Osteocyte (in vitro differentiated cells): ENCODE results near the gene ZNF35. TPM values are rescaled to one million over a fixed set of nuclear protein-coding genes. Genes with fewer than 3 reads are reported as not detected.
"Not testable (repeated sequence)": the region's sequence is repeated elsewhere in the genome, so short reads cannot be mapped to it uniquely, and the experiment has no call there.

ENCODE experiments used
- DNase-seq: peaks from one replicate; pipeline ENCODE4 v3.0.0; 2021; ENCODE audit warnings: mixed read lengths; ENCODE audit not compliant: unreplicated experiment; ENCODE audit errors: extremely low spot score
- H3K27ac Mint-ChIP-seq: one replicate; pipeline ENCODE4 v1.8.0; 2021; ENCODE audit warnings: mild to moderate bottlenecking, mixed read lengths; ENCODE audit not compliant: unreplicated experiment
- H3K27me3 Mint-ChIP-seq: one replicate; pipeline ENCODE4 v1.8.0; 2021; ENCODE audit warnings: mixed read lengths; ENCODE audit not compliant: unreplicated experiment
- H3K36me3 Mint-ChIP-seq: one replicate; pipeline ENCODE4 v1.8.0; 2021; ENCODE audit warnings: mixed read lengths; ENCODE audit not compliant: unreplicated experiment
- H3K4me1 Mint-ChIP-seq: one replicate; pipeline ENCODE4 v1.8.0; 2021; ENCODE audit warnings: mixed read lengths; ENCODE audit not compliant: unreplicated experiment
- H3K4me3 Mint-ChIP-seq: one replicate; pipeline ENCODE4 v1.8.0; 2021; ENCODE audit warnings: mild to moderate bottlenecking, moderate library complexity, mixed read lengths; ENCODE audit not compliant: unreplicated experiment
- H3K9me3 Mint-ChIP-seq: one replicate; pipeline ENCODE4 v1.8.0; 2021; ENCODE audit warnings: mixed read lengths; ENCODE audit not compliant: unreplicated experiment
- total RNA-seq: library from RNA; stranded (reverse); gene quantifications from 2 replicates; pipeline ENCODE4 v1.2.1, GENCODE V29; 2021
- TF ChIP-seq, protein P1 (sequence below): fragments of 200-600 bp; sonication (generic); IDR thresholded peaks from 2 replicates; pipeline ENCODE4 v1.5.0; 2021; ENCODE audit warnings: antibody characterized with exemption, mild to moderate bottlenecking, moderate library complexity

The ZNF35 gene
- total RNA-seq, 1 donor from 2014 or later: 13.9 TPM

GRCh38 chr3:44666346-44666745 lies 17.8 kb downstream of the ZNF35 start:
- no peak for DNase-seq
- H3K4me1 Mint-ChIP-seq: no peaks in the 10 kb centered on the region
- H3K27me3 Mint-ChIP-seq: no peaks in the 10 kb centered on the region
- no peak overlapping the region for H3K27ac Mint-ChIP-seq
- H3K9me3 Mint-ChIP-seq: peaks cover 16% of the 10 kb centered on the region
- H3K36me3 Mint-ChIP-seq: peaks cover 15% of the 10 kb centered on the region
- TF ChIP-seq, protein P1, sequence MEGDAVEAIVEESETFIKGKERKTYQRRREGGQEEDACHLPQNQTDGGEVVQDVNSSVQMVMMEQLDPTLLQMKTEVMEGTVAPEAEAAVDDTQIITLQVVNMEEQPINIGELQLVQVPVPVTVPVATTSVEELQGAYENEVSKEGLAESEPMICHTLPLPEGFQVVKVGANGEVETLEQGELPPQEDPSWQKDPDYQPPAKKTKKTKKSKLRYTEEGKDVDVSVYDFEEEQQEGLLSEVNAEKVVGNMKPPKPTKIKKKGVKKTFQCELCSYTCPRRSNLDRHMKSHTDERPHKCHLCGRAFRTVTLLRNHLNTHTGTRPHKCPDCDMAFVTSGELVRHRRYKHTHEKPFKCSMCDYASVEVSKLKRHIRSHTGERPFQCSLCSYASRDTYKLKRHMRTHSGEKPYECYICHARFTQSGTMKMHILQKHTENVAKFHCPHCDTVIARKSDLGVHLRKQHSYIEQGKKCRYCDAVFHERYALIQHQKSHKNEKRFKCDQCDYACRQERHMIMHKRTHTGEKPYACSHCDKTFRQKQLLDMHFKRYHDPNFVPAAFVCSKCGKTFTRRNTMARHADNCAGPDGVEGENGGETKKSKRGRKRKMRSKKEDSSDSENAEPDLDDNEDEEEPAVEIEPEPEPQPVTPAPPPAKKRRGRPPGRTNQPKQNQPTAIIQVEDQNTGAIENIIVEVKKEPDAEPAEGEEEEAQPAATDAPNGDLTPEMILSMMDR: no peak
- H3K4me3 Mint-ChIP-seq: no peak overlapping the region

DNA sequence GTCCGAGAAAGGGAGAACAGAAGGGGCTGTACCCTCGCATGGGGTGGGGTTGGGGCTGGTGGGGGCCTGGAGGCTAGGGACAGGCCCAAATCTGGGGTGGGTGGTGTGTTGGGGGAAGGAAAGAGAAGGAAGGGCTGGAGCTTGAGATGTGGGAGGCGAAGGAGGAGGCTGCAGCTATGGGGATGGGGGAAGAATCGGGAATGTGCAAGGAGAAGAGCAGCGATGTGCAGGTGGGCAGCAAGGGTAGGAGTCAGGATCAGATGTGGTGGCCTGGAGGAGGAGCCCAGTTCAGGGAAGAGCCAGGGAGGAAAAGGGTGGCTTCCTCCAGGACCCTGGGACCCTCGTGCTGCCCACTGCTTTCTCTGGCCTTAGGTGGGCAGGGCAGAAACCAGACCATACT lies 21.2 kb downstream of the ZNF35 start:
- H3K27me3 Mint-ChIP-seq: no peaks in the 10 kb centered on the region
- H3K36me3 Mint-ChIP-seq: peaks cover 8% of the 10 kb centered on the region
- DNase-seq: no peak
- H3K4me3 Mint-ChIP-seq: no peak overlapping the region
- H3K27ac Mint-ChIP-seq: no peak overlapping the region
- no peaks in the 10 kb centered on the region for H3K4me1 Mint-ChIP-seq
- peaks cover 19% of the 10 kb centered on the region for H3K9me3 Mint-ChIP-seq
- TF ChIP-seq, protein P1: no peak

DNA sequence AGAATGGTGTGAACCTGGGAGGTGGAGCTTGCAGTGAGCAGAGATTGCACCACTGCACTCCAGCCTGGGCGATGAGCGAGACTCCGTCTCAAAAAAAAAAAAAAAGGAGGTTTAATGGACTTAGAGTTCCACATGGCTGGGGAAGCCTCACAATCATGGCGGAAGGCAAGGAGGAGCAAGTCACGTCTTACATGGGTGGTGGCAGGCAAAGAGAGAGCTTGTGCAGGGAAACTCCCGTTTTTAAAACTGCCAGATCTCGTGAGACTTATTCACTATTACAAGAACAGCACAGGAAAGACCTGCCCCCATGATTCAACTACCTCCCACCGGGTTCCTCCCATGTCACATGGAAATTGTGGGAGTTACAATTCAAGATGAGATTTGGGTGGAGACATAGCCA lies 24.9 kb downstream of the ZNF35 start:
- not testable (repeated sequence) for DNase-seq, H3K4me3 Mint-ChIP-seq, H3K27me3 Mint-ChIP-seq, H3K27ac Mint-ChIP-seq, H3K4me1 Mint-ChIP-seq, H3K36me3 Mint-ChIP-seq
- peaks cover 12% of the 10 kb centered on the region for H3K9me3 Mint-ChIP-seq

DNA sequence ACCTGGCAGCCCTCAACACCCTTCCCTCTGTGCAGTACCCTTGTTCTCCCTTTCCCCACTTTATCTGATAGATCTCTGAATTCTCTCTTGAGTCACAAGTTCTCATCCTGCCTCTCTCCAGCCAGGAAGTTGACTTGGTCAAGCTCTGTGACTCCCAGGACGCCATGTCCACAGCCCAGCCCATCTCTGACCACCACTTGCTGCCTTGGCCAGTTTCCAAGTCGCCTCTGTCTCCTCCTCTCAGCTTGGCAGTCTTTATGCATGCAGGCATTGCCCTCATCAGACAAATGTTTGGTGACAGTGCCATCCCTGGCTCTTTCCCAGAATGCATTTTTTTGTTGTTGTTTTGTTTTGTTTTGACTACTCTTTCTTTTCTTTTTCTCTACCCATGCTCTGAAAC lies 25.7 kb downstream of the ZNF35 start:
- Mint-ChIP-seq H3K36me3 (no peaks in the 10 kb centered on the region), H3K27me3 (no peaks in the 10 kb centered on the region), H3K4me3 (no peak overlapping the region)

DNA sequence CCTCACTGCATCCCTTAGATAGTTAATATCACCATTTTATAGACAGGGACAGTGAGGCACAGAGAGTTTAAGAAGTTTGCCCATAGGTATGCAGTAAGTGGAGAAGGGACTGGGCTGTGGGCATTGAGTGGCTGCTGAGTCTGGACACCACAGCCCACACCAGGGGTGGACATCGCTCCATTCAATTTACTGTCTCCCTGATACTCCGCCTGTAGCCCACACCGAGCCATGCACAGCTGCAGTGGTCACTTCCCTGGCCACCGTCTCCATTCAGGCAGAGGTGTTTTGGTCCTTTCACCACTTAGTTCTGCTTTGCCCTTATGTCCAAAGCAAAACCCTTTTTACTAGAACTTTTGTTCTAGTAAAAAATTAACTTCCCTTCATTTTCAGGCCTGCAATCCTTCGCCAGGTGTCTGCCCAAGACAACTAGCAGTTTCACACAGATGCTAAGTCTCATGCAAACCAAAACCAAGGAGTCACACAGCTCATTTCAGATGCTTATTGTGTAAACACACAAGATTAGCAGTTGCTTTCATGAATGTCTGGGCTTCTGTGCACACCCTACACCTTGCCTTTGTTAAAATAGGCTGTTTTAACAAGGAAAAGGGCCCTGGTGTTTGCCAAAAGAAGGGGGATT lies 30.1 kb downstream of the ZNF35 start:
- TF ChIP-seq, protein P1: no peak
- Mint-ChIP-seq H3K27ac (no peak overlapping the region), H3K9me3 (peaks cover 24% of the 10 kb centered on the region), H3K36me3 (peaks cover 7% of the 10 kb centered on the region), H3K27me3 (no peaks in the 10 kb centered on the region), H3K4me1 (no peaks in the 10 kb centered on the region), H3K4me3 (no peak overlapping the region)
- DNase-seq: no peak

More for the DNA sequence above, 25.7 kb downstream of the ZNF35 start:
- TF ChIP-seq, protein P1: no peak
- Mint-ChIP-seq H3K9me3 (peaks cover 12% of the 10 kb centered on the region), H3K27ac (peak overlapping the region; percentile 5), H3K4me1 (no peaks in the 10 kb centered on the region)
- DNase-seq: no peak
